Activated CD8-positive, alpha-beta T cell treated with anti-CD3 and anti-CD28 coated beads, Interleukin-2, amount 10 ng/mL, durations not matched to agents 7 days and 5 days (primary cell): ENCODE data around the gene BCAR3. TPM values are rescaled to one million over a fixed set of nuclear protein-coding genes. Genes with fewer than 3 reads are reported as not detected.

Experiments
- ATAC-seq: fragments of 150-1000 bp; cut with Tn5 transposase; one replicate; pipeline ENCODE4 v1.10.0; 2021; ENCODE audit warnings: moderate library complexity
- CTCF ChIA-PET: fragments of 350-600 bp; sonication (Branson Sonifier 250); formaldehyde crosslinking; loops from one replicate; lab custom pipeline; 2021; ENCODE audit warnings: antibody characterized with exemption; lab: Charles Lee
- POLR2A ChIA-PET: fragments of 350-600 bp; sonication (Branson Sonifier 250); formaldehyde crosslinking; loops from one replicate; lab custom pipeline; 2021; ENCODE audit warnings: antibody characterized with exemption; lab: Charles Lee
- DNase-seq: peaks from one replicate; pipeline ENCODE4 v3.0.0-alpha.2; 2020
- H3K27ac Mint-ChIP-seq: one replicate; pipeline ENCODE4 v1.8.0; 2021; ENCODE audit warnings: mild to moderate bottlenecking, mixed read lengths
- H3K27me3 Mint-ChIP-seq: one replicate; pipeline ENCODE4 v1.8.0; 2021; ENCODE audit warnings: low read depth, mixed read lengths
- H3K36me3 Mint-ChIP-seq: one replicate; pipeline ENCODE4 v1.8.0; 2021; ENCODE audit warnings: low read depth, mixed read lengths
- H3K4me1 Mint-ChIP-seq: one replicate; pipeline ENCODE4 v1.8.0; 2021; ENCODE audit warnings: low read depth, mixed read lengths
- H3K4me3 Mint-ChIP-seq: one replicate; pipeline ENCODE4 v1.8.0; 2021; ENCODE audit warnings: mild to moderate bottlenecking, mixed read lengths
- H3K9me3 Mint-ChIP-seq: one replicate; pipeline ENCODE4 v1.8.0; 2022; ENCODE audit warnings: mixed read lengths; ENCODE audit not compliant: insufficient read depth
- total RNA-seq, 2 experiments: library from RNA; stranded (reverse); gene quantifications; one replicate each; pipeline ENCODE4 v1.2.3, GENCODE V29; 2021

BCAR3 gene
- total RNA-seq, 2 experiments from 2014 or later, result 0.44 to 0.79 TPM

DNA sequence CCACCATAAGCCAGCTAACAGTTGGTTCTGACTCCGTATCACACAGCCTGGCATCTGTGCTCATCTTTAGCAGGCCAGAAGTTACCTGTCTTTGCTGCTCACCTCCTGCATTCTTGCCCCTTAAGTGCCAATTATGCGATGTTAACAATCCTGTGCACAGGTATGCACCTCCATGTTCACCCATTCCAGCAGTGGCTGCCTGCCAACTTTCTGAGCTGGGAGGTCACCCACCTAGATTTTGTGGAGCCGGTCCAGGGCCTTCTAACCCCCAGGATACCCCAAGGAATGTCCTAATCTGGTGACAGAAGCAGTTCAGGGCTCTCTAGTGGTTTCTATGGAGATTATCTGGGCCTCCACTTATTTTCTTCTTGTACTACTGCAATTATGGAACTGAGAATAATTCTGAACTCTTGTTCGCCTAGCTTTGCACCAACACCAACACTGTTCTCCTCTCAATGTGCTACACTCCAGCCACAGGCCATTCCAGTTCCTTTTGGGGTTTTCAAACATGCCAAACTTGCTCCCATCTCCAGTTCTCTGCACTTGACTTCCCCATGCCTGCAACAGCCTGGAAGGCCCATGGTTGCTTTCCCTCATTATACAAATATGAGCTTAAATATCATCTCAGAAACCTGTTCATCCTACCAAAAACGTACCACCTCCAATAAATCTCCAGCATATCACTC, 9.0 kb downstream of the BCAR3 start:
- Mint-ChIP-seq H3K27me3 (peaks cover 10% of the 10 kb centered on the region), H3K36me3 (no peaks in the 10 kb centered on the region), H3K4me1 (no peaks in the 10 kb centered on the region), H3K27ac (no peak overlapping the region), H3K4me3 (no peak overlapping the region), H3K9me3 (no peaks in the 10 kb centered on the region)
- DNase-seq (no peak), ATAC-seq (no peak)
- ChIA-PET CTCF (interaction anchor here (1.1 to 3.2 kb wide), 4 partner anchors 9 to 172 kb away, joined by 3 to 13 read pairs (median 5); partner anchors contain the start of gene BCAR3), POLR2A (no interaction called here)

DNA sequence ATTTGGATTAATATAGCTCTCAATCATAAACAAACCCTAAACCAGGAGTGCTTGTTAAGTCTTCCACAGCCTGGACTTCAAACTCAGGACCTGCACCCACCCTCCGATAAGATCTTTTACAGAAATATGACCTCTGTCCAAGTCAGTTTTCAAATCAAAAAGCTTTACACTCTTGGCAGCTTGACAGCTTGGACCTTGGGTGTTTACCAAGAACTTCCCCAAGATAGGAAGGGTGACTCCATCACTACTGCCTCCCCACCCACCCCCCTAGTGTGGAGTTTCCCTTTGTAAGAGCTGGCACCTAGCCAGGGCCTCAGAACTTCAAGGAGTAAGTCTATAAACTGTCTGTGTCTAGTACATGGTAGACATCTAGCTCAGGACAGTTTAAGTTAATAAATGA, 9.6 kb downstream of the BCAR3 start:
- DNase-seq, result no peak
- ATAC-seq, result no peak
- CTCF ChIA-PET, result interaction anchor here (1.1 to 3.2 kb wide), 4 partner anchors 10 to 172 kb away, joined by 3 to 13 read pairs (median 5); partner anchors contain the start of gene BCAR3
- H3K27me3 Mint-ChIP-seq, result peaks cover 6% of the 10 kb centered on the region
- H3K27ac Mint-ChIP-seq, result no peak overlapping the region
- no peaks in the 10 kb centered on the region for H3K4me1 Mint-ChIP-seq
- H3K36me3 Mint-ChIP-seq, result no peaks in the 10 kb centered on the region
- no peak overlapping the region for H3K4me3 Mint-ChIP-seq
- POLR2A ChIA-PET, result no interaction called here
- no peaks in the 10 kb centered on the region for H3K9me3 Mint-ChIP-seq

DNA sequence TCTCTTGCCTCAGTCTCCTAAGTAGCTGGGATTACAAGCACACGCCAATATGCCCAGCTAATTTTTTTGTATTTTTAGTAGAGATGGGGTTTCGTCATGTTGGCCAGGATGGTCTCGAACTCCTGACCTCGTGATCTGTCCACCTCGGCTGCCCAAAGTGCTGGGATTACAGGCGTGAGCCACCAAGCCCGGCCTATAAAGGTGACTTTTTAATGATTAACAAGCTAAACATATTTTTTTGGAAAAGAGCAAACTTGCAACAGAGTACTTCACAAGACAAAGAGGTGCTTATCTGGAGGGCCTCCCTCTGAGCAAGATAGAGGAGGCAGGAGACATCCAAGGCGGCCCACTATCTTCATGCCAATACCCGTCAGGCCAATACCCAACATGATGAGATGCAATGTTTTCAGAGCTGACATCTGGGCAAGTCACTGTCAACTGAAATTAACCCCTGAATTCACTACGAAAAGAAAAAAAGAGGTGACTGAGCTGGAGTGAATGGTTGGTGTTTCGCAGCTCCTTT, 10.5 kb downstream of the BCAR3 start:
- no peak for ATAC-seq

DNA sequence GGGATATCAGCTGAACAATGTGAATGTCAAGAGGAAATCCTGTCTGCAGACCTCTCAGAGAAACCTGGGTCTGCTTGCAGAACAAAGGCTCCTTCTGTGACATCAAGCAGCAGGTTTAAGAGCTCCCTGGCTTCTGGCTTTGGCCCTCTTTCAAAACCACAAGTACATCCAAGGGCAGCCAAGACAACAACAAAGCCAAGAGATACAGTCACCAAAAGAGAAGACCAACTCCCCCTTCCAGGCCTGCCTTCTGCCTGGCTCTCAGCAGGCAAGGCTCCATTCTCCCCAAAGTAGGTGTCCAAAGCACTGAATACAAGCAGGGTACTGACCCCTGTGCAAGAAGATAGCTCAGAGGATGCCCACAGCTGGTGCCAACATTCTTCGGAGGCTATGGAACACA, 11.5 kb downstream of the BCAR3 start:
- Mint-ChIP-seq H3K4me1 (no peaks in the 10 kb centered on the region), H3K27me3 (peaks cover 9% of the 10 kb centered on the region), H3K4me3 (no peak overlapping the region), H3K9me3 (no peaks in the 10 kb centered on the region), H3K27ac (no peak overlapping the region), H3K36me3 (no peaks in the 10 kb centered on the region)
- ChIA-PET CTCF (interaction anchor here (1.0 to 3.2 kb wide), 3 partner anchors 12 to 174 kb away, joined by 4 to 13 read pairs (median 4); partner anchors contain the start of gene BCAR3), POLR2A (no interaction called here)
- DNase-seq (no peak), ATAC-seq (no peak)

More for the DNA sequence above, 10.5 kb downstream of the BCAR3 start:
- H3K36me3 Mint-ChIP-seq, result no peaks in the 10 kb centered on the region
- peaks cover 5% of the 10 kb centered on the region for H3K27me3 Mint-ChIP-seq
- no peaks in the 10 kb centered on the region for H3K9me3 Mint-ChIP-seq
- ChIA-PET CTCF (interaction anchor here (0.6 to 3.2 kb wide), 3 partner anchors 11 to 173 kb away, joined by 3 to 13 read pairs (median 4); partner anchors contain the start of gene BCAR3), POLR2A (interaction anchor here (0.6 kb wide), 1 partner anchor 35 kb away, joined by 3 read pairs; no protein-coding TSS in a partner anchor)
- H3K4me1 Mint-ChIP-seq, result no peaks in the 10 kb centered on the region
- DNase-seq, result no peak
- no peak overlapping the region for H3K27ac Mint-ChIP-seq
- no peak overlapping the region for H3K4me3 Mint-ChIP-seq

DNA sequence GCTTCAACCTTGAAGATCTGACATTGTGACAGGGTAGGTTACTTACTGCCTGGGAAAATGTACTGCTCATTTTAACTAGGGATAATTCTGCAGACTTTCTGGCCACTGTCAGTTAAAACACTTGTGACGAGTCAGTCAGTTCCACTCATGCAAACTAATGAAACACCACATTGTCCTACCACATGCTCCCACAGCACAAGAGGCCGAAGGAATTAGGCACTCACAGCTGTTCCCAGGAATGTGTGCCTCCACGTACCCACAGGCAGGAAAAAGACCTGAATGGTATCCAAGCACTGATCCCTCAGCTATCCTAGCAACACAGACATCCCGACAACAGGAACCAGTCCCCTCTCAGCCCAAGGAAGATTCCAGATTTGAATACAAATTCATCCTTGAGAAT, 12.3 kb downstream of the BCAR3 start:
- POLR2A ChIA-PET, result no interaction called here

DNA sequence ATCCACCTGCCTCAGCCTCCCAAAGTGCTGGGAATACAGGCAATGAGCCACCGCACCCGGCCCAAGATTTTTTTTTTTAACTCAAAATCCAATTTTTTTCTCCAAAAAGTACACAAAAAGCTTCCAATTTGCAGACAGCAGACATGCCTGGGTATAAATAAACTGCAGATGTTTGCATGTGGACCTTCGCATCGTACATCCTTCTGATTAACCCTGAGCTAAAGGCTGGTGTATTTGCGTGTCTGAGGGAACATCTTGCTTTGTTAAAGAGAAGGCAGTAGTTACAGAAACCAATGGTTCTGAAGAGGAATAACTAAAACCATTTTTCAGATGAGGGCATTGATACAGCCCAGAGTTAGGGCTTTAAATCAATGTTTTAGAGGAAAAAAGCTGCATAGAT, 12.7 kb downstream of the BCAR3 start:
- ChIA-PET POLR2A (no interaction called here), CTCF (no interaction called here)
- no peak overlapping the region for H3K27ac Mint-ChIP-seq
- H3K4me1 Mint-ChIP-seq, result no peaks in the 10 kb centered on the region
- DNase-seq (no peak), ATAC-seq (no peak)
- H3K36me3 Mint-ChIP-seq, result no peaks in the 10 kb centered on the region
- H3K27me3 Mint-ChIP-seq, result peaks cover 9% of the 10 kb centered on the region
- H3K4me3 Mint-ChIP-seq, result no peak overlapping the region
- no peaks in the 10 kb centered on the region for H3K9me3 Mint-ChIP-seq

More for the DNA sequence above, 12.3 kb downstream of the BCAR3 start:
- Mint-ChIP-seq H3K9me3 (no peaks in the 10 kb centered on the region), H3K27ac (no peak overlapping the region), H3K4me1 (no peaks in the 10 kb centered on the region), H3K36me3 (no peaks in the 10 kb centered on the region), H3K4me3 (no peak overlapping the region), H3K27me3 (peaks cover 9% of the 10 kb centered on the region)
- CTCF ChIA-PET, result interaction anchor here (1.0 kb wide), 1 partner anchor 145 kb away, joined by 4 read pairs; no protein-coding TSS in a partner anchor
- no peak for DNase-seq
- no peak for ATAC-seq

DNA sequence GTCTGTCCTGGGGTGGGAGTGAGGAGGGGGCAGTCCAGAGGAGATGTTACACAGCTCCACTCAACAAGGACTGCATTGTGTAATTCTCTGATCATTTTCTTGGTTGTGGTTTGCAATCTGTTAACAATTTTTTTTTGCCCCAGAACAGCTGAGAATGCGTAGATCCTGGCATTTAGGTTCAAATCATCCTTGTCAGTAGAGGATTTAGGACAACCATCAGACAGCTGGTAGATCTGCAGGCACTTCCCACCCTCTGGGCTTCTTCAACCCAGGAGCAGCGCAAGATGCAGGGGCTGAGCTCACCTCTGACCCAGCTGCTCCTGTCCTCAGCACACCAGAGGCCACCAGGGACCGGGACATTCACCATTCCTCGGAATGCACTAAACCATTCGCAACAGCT, 13.5 kb downstream of the BCAR3 start:
- no peaks in the 10 kb centered on the region for H3K9me3 Mint-ChIP-seq
- ChIA-PET CTCF (no interaction called here), POLR2A (no interaction called here)
- no peaks in the 10 kb centered on the region for H3K36me3 Mint-ChIP-seq
- DNase-seq (no peak), ATAC-seq (no peak)
- H3K27me3 Mint-ChIP-seq, result peaks cover 7% of the 10 kb centered on the region
- H3K4me1 Mint-ChIP-seq, result no peaks in the 10 kb centered on the region
- H3K27ac Mint-ChIP-seq, result no peak overlapping the region
- no peak overlapping the region for H3K4me3 Mint-ChIP-seq

DNA sequence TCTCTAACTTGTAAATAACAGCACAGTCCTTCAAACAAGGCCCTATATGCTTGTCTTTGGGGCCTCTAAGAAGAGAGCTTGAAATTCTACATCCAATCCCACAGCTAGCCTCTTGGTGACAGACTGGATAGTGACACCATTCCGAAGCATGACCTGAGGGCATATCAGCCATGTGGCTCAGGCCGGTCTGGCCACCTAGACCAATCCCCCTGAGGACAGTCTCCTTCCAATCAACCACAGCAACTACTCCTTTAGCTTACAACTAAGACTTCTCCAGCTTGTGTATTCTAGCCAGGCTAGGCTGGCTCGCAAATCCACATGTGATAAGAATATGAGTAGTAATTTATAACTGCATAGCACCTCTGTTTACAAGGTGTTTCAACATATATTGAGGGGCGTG, 14.0 kb downstream of the BCAR3 start:
- DNase-seq (no peak), ATAC-seq (no peak)
- ChIA-PET POLR2A (no interaction called here), CTCF (interaction anchor here (1.2 kb wide), 1 partner anchor 11 kb away, joined by 4 read pairs; no protein-coding TSS in a partner anchor)
- no peak overlapping the region for H3K4me3 Mint-ChIP-seq
- H3K36me3 Mint-ChIP-seq, result no peaks in the 10 kb centered on the region
- peaks cover 7% of the 10 kb centered on the region for H3K27me3 Mint-ChIP-seq
- no peaks in the 10 kb centered on the region for H3K9me3 Mint-ChIP-seq
- no peaks in the 10 kb centered on the region for H3K4me1 Mint-ChIP-seq
- H3K27ac Mint-ChIP-seq, result no peak overlapping the region

DNA sequence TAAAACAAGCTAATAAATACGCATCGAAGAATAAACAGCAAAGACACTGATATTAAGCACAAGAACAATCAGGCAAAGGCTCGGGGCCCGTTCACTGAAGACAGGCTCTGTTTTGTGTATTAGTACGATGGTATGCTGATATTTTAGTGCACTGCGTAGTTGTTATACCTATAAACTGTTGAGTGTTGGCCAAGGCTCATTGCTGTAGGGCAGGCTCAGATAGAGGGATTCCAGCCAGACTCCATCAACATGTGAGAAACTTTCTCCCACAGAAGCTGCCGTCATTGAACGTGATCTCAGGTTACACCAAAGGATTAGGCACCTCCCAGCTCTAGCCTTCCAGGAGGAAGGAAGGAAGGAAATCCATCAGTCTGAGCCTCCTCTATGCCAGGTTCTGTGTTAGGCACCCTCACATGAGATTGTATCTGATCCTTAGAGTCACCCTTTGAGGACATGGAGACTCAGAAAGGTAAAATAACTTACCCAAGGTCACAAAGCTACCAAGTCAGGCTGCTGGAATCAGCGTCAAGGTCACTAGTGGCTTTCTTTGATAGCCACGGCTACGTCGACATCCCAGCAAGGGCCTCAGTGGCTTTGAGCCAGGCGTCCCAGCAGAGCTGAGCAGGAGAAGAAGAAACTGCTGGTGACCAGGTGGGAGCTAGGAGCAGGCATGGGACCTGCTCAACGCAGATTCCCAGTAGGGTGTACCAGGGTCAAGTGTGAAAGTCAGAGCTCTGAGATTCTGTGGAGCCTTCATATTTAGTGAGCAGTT, 14.8 kb downstream of the BCAR3 start:
- no peak for ATAC-seq
- no peak for DNase-seq
- H3K4me3 Mint-ChIP-seq, result no peak overlapping the region
- H3K27ac Mint-ChIP-seq, result no peak overlapping the region
- H3K27me3 Mint-ChIP-seq, result peaks cover 7% of the 10 kb centered on the region
- H3K4me1 Mint-ChIP-seq, result no peaks in the 10 kb centered on the region
- CTCF ChIA-PET, result interaction anchor here (1.2 kb wide), 1 partner anchor 12 kb away, joined by 4 read pairs; no protein-coding TSS in a partner anchor
- no peaks in the 10 kb centered on the region for H3K36me3 Mint-ChIP-seq
- POLR2A ChIA-PET, result no interaction called here
- no peaks in the 10 kb centered on the region for H3K9me3 Mint-ChIP-seq

DNA sequence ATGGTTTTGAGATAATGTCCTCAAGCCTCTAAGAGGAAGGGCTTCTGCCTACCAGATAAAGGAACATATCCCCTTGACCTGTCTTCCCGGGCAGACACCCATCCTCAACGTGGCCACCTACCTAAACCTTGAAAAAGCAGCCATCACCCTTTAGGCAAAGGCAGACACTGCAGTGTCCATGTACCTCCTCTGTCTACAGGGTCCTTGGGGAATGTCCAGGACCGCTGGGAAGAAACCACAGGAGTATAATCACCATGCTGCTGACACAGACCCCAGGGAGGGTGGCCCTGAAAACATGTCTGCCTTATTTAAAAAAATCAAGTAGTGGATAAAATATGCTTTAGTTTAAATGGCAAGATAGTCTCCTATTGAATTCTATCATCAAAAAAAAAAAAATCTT, 16.6 kb downstream of the BCAR3 start:
- Mint-ChIP-seq H3K27me3 (peaks cover 7% of the 10 kb centered on the region), H3K36me3 (no peaks in the 10 kb centered on the region), H3K9me3 (no peaks in the 10 kb centered on the region), H3K27ac (no peak overlapping the region), H3K4me1 (no peaks in the 10 kb centered on the region), H3K4me3 (no peak overlapping the region)
- POLR2A ChIA-PET, result no interaction called here
- ATAC-seq, result no peak
- CTCF ChIA-PET, result no interaction called here
- no peak for DNase-seq

DNA sequence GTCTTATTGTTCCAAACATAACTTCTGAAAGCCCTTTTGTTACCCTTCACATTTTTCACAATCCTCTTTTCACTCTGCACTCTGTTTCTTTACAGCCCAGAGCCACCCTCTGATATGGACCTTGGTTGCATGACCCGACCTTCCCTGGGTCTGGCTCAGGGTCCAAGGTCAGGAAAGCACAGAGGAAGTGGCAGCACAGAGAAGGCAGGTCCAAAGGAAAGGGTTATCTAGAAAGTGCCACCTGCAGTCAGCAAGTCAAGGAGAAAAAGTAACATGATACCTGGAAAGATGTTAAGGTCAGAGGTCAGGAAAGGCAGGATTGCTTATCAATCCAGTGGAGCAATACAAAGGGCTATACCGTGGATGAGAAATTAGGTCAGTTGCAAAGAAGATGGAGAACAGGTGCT, 18.4 kb downstream of the BCAR3 start:
- no peaks in the 10 kb centered on the region for H3K36me3 Mint-ChIP-seq
- no peaks in the 10 kb centered on the region for H3K9me3 Mint-ChIP-seq
- ChIA-PET CTCF (no interaction called here), POLR2A (no interaction called here)
- DNase-seq, result no peak
- no peak overlapping the region for H3K27ac Mint-ChIP-seq
- no peak for ATAC-seq
- no peak overlapping the region for H3K4me3 Mint-ChIP-seq
- H3K27me3 Mint-ChIP-seq, result peaks cover 7% of the 10 kb centered on the region
- H3K4me1 Mint-ChIP-seq, result no peaks in the 10 kb centered on the region
